Fibroblast of the aortic adventitia (primary cell): ENCODE results near the gene ZNF641. TPM values are rescaled to one million over a fixed set of nuclear protein-coding genes. Genes with fewer than 3 reads are reported as not detected.

Source experiments
- DNase-seq: peaks from one replicate; pipeline ENCODE4 v3.0.0-alpha.2; 2010; ENCODE audit warnings: low read depth
- H3K4me3 ChIP-seq: 2 replicates; pipeline ENCODE4 v1.5.1; 2011; ENCODE audit warnings: low read depth, mild to moderate bottlenecking, control low read depth, low read length, moderate library complexity
- total RNA-seq: library from RNA; depleted of rRNA; stranded (reverse); fragments of >200 nt; gene quantifications from 2 replicates; pipeline ENCODE4 v1.2.3, GENCODE V29; 2012; ENCODE audit warnings: low replicate concordance
- TF ChIP-seq, protein P1 (sequence below): IDR thresholded peaks from 2 replicates; pipeline ENCODE4 v1.5.1; 2011; ENCODE audit warnings: mild to moderate bottlenecking, low read length, control low read depth, inconsistent platforms; ENCODE audit not compliant: insufficient read depth

Gene ZNF641
- total RNA-seq: 6.3 and 9.9 TPM in 2 replicates

DNA sequence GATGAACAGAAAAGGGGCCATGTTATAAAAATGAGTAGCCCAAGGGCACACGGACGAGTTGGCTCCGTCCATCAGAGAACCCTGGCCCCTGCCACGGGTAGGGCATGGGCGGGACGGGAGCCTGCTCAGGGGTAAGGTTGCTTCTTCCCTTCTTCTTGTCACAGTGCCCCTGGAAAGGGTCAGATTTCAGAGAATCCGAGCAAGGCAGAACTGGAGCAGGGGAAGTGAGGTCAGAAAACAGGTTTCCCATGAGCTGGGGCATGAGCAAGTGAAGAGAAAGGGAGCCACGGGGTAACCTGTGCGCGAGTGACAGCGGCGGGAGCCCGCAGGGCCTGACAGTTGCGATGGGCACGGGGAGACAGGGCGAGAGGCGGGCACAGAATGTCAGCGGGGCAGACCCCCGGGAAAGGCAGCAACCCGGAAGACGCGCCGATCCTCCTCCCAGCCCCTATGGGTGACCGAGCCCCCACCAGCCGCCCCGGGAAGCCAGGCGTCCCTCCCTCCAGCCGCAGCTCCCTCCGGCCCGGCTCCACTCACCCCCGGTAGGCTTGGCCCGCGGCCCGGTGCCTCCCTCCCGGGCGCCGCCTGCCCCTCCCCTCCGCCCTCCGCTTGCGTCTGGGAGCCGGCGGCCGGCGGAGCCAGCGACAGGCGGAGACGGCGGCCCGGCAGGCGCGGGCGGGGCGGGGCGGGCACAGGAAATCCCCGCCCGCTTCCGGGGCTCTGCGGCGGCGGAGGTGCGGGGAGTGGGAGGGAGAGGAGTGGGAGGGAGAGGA lies at the start of gene ZNF641:
Gene ZNF641, minus strand, starts transcription at position 671 of the 773 bp plus-strand sequence. CDS start 2,829 bp downstream, outside the sequence.
- peak; percentile 49 for DNase-seq
- peak within 1 kb of the TSS; percentile 71 for H3K4me3 ChIP-seq
- TF ChIP-seq, protein P1, sequence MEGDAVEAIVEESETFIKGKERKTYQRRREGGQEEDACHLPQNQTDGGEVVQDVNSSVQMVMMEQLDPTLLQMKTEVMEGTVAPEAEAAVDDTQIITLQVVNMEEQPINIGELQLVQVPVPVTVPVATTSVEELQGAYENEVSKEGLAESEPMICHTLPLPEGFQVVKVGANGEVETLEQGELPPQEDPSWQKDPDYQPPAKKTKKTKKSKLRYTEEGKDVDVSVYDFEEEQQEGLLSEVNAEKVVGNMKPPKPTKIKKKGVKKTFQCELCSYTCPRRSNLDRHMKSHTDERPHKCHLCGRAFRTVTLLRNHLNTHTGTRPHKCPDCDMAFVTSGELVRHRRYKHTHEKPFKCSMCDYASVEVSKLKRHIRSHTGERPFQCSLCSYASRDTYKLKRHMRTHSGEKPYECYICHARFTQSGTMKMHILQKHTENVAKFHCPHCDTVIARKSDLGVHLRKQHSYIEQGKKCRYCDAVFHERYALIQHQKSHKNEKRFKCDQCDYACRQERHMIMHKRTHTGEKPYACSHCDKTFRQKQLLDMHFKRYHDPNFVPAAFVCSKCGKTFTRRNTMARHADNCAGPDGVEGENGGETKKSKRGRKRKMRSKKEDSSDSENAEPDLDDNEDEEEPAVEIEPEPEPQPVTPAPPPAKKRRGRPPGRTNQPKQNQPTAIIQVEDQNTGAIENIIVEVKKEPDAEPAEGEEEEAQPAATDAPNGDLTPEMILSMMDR: no peak

DNA sequence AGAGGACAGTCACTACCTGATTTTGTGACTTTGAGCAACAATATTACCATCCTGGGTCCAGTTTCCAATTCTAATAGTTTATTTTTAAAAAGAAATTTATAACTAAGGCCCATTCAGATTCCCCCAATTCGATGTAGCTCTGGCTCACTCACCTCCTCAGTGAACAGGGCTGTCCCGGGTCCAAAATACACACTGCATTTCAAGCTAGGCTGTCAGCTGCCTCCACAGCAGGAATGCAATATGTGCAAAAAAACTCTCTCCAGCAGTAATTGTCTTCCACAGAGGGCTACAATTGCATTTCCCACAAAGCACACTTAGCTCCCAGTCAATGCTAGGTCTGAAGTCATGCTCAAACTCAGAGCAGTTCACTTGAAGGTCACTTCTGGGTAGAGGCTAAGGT lies 39.3 kb upstream of the ZNF641 start:
- TF ChIP-seq, protein P1: no peak
- no peak overlapping the region for H3K4me3 ChIP-seq
- DNase-seq: peak; percentile 43

DNA sequence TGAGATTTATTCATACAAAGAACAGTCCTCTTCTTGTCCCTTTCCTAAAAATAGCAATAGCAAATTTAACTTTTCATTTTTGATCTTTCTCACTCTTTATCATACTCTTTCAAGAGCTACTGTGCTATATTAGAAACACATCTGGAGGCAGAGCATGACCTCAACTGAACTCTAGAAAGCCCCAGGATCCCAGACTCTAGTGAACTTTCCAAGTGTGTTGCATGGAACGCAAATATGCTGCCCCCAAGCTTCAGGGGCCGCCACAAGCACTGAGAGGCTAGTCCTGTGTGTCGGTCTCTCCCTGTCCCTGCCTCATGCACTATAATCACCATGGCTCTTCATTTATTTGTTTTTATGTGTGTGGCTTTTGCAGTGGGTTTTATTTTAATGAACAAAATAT lies 38.7 kb upstream of the ZNF641 start:
- no peak for DNase-seq
- TF ChIP-seq, protein P1: no peak
- H3K4me3 ChIP-seq: no peak overlapping the region

DNA sequence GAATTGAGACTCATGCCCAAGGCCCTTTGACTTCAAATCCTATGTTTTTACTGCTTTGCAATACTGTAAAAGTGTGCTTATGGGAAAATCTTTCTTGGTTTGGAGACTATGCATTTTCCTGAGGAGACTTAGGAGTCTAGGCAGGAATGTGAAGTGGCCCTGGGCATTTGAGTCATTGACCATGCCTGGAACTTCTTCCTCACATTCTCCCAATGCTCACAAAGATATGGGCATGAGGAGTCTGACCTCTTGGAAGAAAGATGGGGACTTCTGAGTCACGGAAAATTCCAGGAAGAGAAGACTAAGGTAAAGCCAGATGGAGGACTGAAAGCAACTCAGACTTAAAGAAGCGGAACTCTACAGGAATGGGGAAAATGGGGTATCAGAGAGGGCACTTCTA lies 38.2 kb upstream of the ZNF641 start:
- peak; percentile 45 for DNase-seq
- H3K4me3 ChIP-seq: no peak overlapping the region
- TF ChIP-seq, protein P1: no peak

DNA sequence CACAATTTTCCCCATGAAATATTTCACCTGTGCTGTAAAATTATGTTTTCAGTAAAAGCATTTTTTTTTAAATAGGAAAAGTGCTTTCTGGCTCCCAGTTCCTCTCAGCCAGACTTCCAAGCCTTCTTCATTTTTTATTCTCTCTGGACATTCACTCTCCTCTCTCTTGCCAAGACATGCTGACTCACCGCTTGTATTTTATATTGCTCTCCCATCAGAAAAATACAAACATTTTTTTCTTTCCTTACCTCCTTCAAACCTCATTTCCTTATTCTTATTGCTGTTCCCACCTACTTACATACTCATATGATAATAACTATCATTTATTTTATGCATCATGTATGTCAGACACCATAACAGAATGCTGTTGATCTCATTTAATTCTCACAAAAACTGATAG lies 37.7 kb upstream of the ZNF641 start:
- TF ChIP-seq, protein P1: no peak
- DNase-seq: peak; percentile 66
- H3K4me3 ChIP-seq: no peak overlapping the region

DNA sequence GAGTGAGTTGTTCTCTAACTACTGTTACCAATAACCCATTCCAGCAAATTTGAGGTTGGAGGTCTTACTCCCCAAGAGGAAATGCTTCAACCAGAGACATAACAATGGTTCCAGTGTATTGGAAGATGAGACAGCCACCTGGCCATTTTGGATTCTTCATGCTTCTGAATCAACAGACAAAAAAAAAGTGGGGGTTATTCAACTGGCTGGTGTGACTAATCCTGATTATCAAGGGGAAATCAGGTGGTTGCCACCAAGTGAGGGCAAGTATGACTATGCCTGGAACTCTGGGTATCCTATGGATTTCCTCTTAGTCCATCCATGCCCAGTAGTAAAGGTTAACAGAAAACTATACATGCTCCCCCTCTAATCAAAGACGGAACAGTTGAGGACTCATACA lies 29.9 kb upstream of the ZNF641 start:
- no peak for DNase-seq
- TF ChIP-seq, protein P1: no peak
- H3K4me3 ChIP-seq: no peak overlapping the region
